Mesenchymal stem cell (in vitro differentiated cells and primary cell): ENCODE data around the gene TMEM51.
A peak's percentile ranks its signal among the peaks of the same experiment; 100 is the strongest.

Experiments
- DNase-seq: peaks from one replicate; pipeline ENCODE4 v3.0.0-alpha.2; 2013
- H2AFZ ChIP-seq: one replicate; pipeline ENCODE4 v1.6.1; 2013; ENCODE audit warnings: low read depth, mild to moderate bottlenecking, control low read depth, inconsistent platforms, low read length, moderate library complexity
- H2AK5ac ChIP-seq: 2 replicates; pipeline ENCODE4 v1.6.1; 2013; ENCODE audit warnings: low read length, moderate library complexity, mild to moderate bottlenecking, inconsistent platforms; ENCODE audit not compliant: severe bottlenecking
- H2BK120ac ChIP-seq: one replicate; pipeline ENCODE4 v1.6.1; 2013; ENCODE audit warnings: low read depth, mild to moderate bottlenecking, inconsistent platforms, low read length, moderate library complexity
- H2BK12ac ChIP-seq, 2 experiments: one replicate each; pipeline ENCODE4 v1.6.1; 2013; ENCODE audit warnings: inconsistent platforms in 2 of 2, low read length in 2 of 2, mild to moderate bottlenecking in 2 of 2, moderate library complexity in 2 of 2, control low read depth in 1 of 2
- H2BK15ac ChIP-seq: one replicate; pipeline ENCODE4 v1.6.1; 2013; ENCODE audit warnings: mild to moderate bottlenecking, low read depth, inconsistent platforms; ENCODE audit not compliant: poor library complexity, severe bottlenecking
- H2BK5ac ChIP-seq: 2 replicates; pipeline ENCODE4 v1.6.1; 2013; ENCODE audit warnings: low read depth, mild to moderate bottlenecking, low read length, control low read depth, inconsistent platforms; ENCODE audit not compliant: poor library complexity, severe bottlenecking
- H3K14ac ChIP-seq, 2 experiments: one replicate each; pipeline ENCODE4 v1.6.1; 2013; ENCODE audit warnings: inconsistent platforms in 2 of 2, low read length in 2 of 2, control low read depth in 1 of 2, mild to moderate bottlenecking in 1 of 2, moderate library complexity in 1 of 2
- H3K18ac ChIP-seq, 2 experiments: one replicate each; pipeline ENCODE4 v1.6.1; 2013; ENCODE audit warnings: inconsistent platforms in 2 of 2, low read length in 2 of 2, control low read depth in 1 of 2, low read depth in 1 of 2, mild to moderate bottlenecking in 1 of 2
- H3K23ac ChIP-seq, 2 experiments: one replicate each; pipeline ENCODE4 v1.6.1; 2013; ENCODE audit warnings: inconsistent platforms in 2 of 2, low read length in 2 of 2, mild to moderate bottlenecking in 2 of 2, moderate library complexity in 2 of 2, control low read depth in 1 of 2
- H3K27ac ChIP-seq: 2 replicates; pipeline ENCODE4 v1.5.1; 2013; ENCODE audit warnings: mild to moderate bottlenecking, moderate library complexity, low read length, control low read depth, inconsistent platforms; ENCODE audit not compliant: poor library complexity, severe bottlenecking
- H3K27me3 ChIP-seq, 2 experiments: 2 replicates each; pipeline versions ENCODE4 v1.6.1 to v1.7.0; 2013; ENCODE audit warnings: low read length in 2 of 2, mild to moderate bottlenecking in 2 of 2, moderate library complexity in 2 of 2, control low read depth in 1 of 2, inconsistent platforms in 1 of 2; ENCODE audit not compliant: control insufficient read depth in 1 of 2, insufficient read depth in 1 of 2
- H3K36me3 ChIP-seq, 2 experiments: 2 replicates each; pipeline versions ENCODE4 v1.6.1 to v1.7.0; 2013; ENCODE audit warnings: low read length in 2 of 2, control low read depth in 1 of 2, inconsistent platforms in 1 of 2, low read depth in 1 of 2, mild to moderate bottlenecking in 1 of 2; ENCODE audit not compliant: insufficient read depth in 2 of 2, control insufficient read depth in 1 of 2
- H3K4ac ChIP-seq, 2 experiments: one replicate each; pipeline ENCODE4 v1.6.1; 2013; ENCODE audit warnings: inconsistent platforms in 2 of 2, low read length in 2 of 2, mild to moderate bottlenecking in 2 of 2, moderate library complexity in 2 of 2, control low read depth in 1 of 2, low read depth in 1 of 2
- H3K4me1 ChIP-seq: 2 replicates; pipeline ENCODE4 v1.6.1; 2013; ENCODE audit warnings: low read depth, low read length, control low read depth; ENCODE audit not compliant: control insufficient read depth, insufficient read depth
- H3K4me2 ChIP-seq: 2 replicates; pipeline ENCODE4 v1.6.1; 2013; ENCODE audit warnings: low read length, mild to moderate bottlenecking, inconsistent platforms; ENCODE audit not compliant: poor library complexity, severe bottlenecking
- H3K4me3 ChIP-seq, 2 experiments: 2 replicates each; pipeline versions ENCODE4 v1.5.1 to v1.7.0; 2013; ENCODE audit warnings: low read length in 2 of 2, mild to moderate bottlenecking in 2 of 2, control low read depth in 1 of 2, low read depth in 1 of 2; ENCODE audit not compliant: insufficient read depth in 1 of 2
- H3K79me1 ChIP-seq: replicated peaks from 2 replicates; pipeline ENCODE4 v1.6.1; 2013; ENCODE audit warnings: mild to moderate bottlenecking, control low read depth, low read length, inconsistent platforms; ENCODE audit not compliant: poor library complexity, severe bottlenecking
- H3K9ac ChIP-seq: 2 replicates; pipeline ENCODE4 v1.7.0; 2013; ENCODE audit warnings: mild to moderate bottlenecking, low read length, moderate library complexity
- H3K9me3 ChIP-seq: 2 replicates; pipeline ENCODE4 v1.7.0; 2013; ENCODE audit warnings: mild to moderate bottlenecking, low read length; ENCODE audit not compliant: control insufficient read depth
- H4K8ac ChIP-seq: one replicate; pipeline ENCODE4 v1.6.1; 2013; ENCODE audit warnings: inconsistent platforms, mild to moderate bottlenecking, low read length, moderate library complexity
- H4K91ac ChIP-seq: one replicate; pipeline ENCODE4 v1.6.1; 2013; ENCODE audit warnings: mild to moderate bottlenecking, low read length, inconsistent platforms
- WGBS: methylation state at CpG from one replicate; pipeline ENCODE4 v1.1.7; 2013; ENCODE audit warnings: mixed read lengths; 5-methylcytosine and 5-hydroxymethylcytosine counted together

The TMEM51 gene

GRCh38 chr1:15153842-15154479, 414 bp downstream of the TMEM51 start:
- Histone ChIP-seq H3K9ac (peak overlapping the region; percentile 87), H3K14ac (peak overlapping the region; percentile 35 to 38), H3K4me3 (peak overlapping the region; percentile 79 to 84), H2BK12ac (peak overlapping the region in 1 of 2 experiments; percentile 59), H3K9me3 (no peaks in the 10 kb centered on the region), H4K91ac (peak overlapping the region; percentile 90), H3K4me1 (peaks cover 37% of the 10 kb centered on the region), H3K4ac (peak overlapping the region; percentile 54 to 85), H3K23ac (no peak overlapping the region), H2BK5ac (no peak overlapping the region), H3K27me3 (peaks cover 20 to 36% of the 10 kb centered on the region in 2 experiments), H3K36me3 (peaks cover 0 to 2% of the 10 kb centered on the region in 2 experiments), H4K8ac (no peak overlapping the region), H2AFZ (no peak overlapping the region), H2BK15ac (peak overlapping the region; percentile 96), H3K27ac (no peak overlapping the region), H3K4me2 (peak overlapping the region; percentile 94), H2AK5ac (no peak overlapping the region), H3K18ac (peak overlapping the region; percentile 86 to 87), H3K79me1 (peaks cover 24% of the 10 kb centered on the region), H2BK120ac (peak overlapping the region; percentile 80)
- 1% methylated on average over 57 of the region's 74 CpGs for WGBS
- DNase-seq, result peak; percentile 76

DNA sequence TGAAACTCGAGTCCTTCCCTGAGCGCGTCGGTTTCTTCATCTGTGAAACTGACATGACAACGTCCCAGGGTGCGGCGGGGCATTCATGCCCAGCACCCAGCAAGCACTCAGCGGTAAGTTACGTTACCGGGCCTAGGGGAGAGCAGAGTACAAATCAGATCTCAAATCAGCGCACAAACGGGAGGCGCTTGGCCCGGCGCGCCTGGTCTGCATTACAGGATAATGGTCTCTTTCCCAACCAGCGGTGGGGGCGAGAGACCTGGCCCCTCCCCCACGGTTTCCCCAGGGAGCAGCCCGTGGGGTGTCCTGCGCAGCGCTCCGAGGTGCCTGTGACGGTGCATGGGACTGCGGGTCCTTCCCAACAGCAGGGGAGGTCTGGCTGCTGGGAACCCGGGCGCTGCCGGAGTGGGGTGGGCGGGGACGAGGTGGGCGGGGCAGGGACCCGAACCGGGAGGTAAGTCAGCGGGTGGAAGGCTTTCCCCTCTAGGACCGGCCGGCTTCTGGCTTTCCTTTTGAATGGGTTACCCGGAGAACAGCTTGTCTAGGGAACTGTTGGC, 1.0 kb downstream of the TMEM51 start:
- Histone ChIP-seq H2BK120ac (peak overlapping the region; percentile 12), H2AFZ (no peak overlapping the region), H3K4me1 (peaks cover 40% of the 10 kb centered on the region), H3K18ac (peak overlapping the region; percentile 86 to 87), H4K8ac (no peak overlapping the region), H3K9me3 (no peaks in the 10 kb centered on the region), H3K27ac (no peak overlapping the region), H3K14ac (peak overlapping the region in 1 of 2 experiments; percentile 35), H4K91ac (peak overlapping the region; percentile 70), H3K79me1 (peaks cover 24% of the 10 kb centered on the region), H3K9ac (peak overlapping the region; percentile 87), H3K4me2 (peak overlapping the region; percentile 94), H2BK12ac (peak overlapping the region in 1 of 2 experiments; percentile 59), H3K36me3 (peaks cover 0 to 2% of the 10 kb centered on the region in 2 experiments), H3K4ac (peak overlapping the region; percentile 54 to 85), H3K23ac (peak overlapping the region; percentile 34 to 81), H3K27me3 (peaks cover 20 to 30% of the 10 kb centered on the region in 2 experiments), H2BK15ac (peak overlapping the region; percentile 82), H2AK5ac (peak overlapping the region; percentile 86), H2BK5ac (no peak overlapping the region), H3K4me3 (peak overlapping the region; percentile 79 to 84)
- WGBS, result 3% methylated on average over 34 of the region's 37 CpGs
- DNase-seq, result peak; percentile 74

- H3K36me3 ChIP-seq, result peaks cover 0 to 2% of the 10 kb centered on the region in 2 experiments
- 89% methylated on average over 5 of the region's 5 CpGs for WGBS
Measured at GRCh38 chr1:15155191-15155590, 1.6 kb downstream of the TMEM51 start.

More at GRCh38 chr1:15155191-15155590, 1.6 kb downstream of the TMEM51 start:
- no peaks in the 10 kb centered on the region for H3K9me3 ChIP-seq
- H2BK120ac ChIP-seq, result no peak overlapping the region
- no peak overlapping the region for H3K4me2 ChIP-seq
- H3K14ac ChIP-seq, result peak overlapping the region in 1 of 2 experiments; percentile 91
- H3K27me3 ChIP-seq, result peaks cover 14 to 23% of the 10 kb centered on the region in 2 experiments
- DNase-seq, result no peak
- peak overlapping the region; percentile 29 to 57 for H3K4ac ChIP-seq
- peak overlapping the region; percentile 43 for H4K91ac ChIP-seq
- H3K4me1 ChIP-seq, result peaks cover 40% of the 10 kb centered on the region
- H3K27ac ChIP-seq, result no peak overlapping the region
- no peak overlapping the region for H3K9ac ChIP-seq
- H3K18ac ChIP-seq, result peak overlapping the region in 1 of 2 experiments; percentile 68
- peaks cover 28% of the 10 kb centered on the region for H3K79me1 ChIP-seq
- H3K4me3 ChIP-seq, result no peak overlapping the region
- H2AFZ ChIP-seq, result no peak overlapping the region
- H2AK5ac ChIP-seq, result peak overlapping the region; percentile 86
- no peak overlapping the region for H4K8ac ChIP-seq
- no peak overlapping the region for H2BK5ac ChIP-seq
- peak overlapping the region; percentile 38 to 87 for H2BK12ac ChIP-seq
- H2BK15ac ChIP-seq, result peak overlapping the region; percentile 65
- no peak overlapping the region for H3K23ac ChIP-seq
